HG03159 (cell line): Measurements from ENCODE around the gene C11orf52.

Source experiments
- ATAC-seq: cut with Tn5 transposase; IDR thresholded peaks from one replicate; pipeline ENCODE4 v1.9.1; 2021; ENCODE audit warnings: mild to moderate bottlenecking, moderate library complexity; ENCODE audit not compliant: unreplicated experiment

The C11orf52 gene

DNA sequence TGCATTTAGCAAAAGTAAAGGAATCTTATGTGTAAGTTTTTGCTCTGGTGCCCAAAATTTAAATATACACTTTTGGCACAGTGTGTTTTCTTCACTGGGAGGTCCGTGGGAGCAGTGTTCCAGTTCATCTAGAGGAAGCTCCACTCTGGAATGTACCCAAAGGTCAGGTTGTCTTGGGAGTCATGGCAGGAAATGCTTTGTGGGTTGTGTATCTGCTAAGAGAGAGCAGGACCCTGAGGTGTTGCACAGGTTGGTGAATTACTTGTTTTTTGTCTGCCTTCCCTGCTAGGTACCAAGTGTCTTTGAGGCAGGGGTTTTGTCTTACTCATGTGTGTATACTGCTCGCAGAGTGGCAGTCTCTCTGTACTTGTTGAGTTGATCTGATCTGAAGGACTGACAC lies 55.7 kb downstream of the C11orf52 start:
- ATAC-seq, result no peak

DNA sequence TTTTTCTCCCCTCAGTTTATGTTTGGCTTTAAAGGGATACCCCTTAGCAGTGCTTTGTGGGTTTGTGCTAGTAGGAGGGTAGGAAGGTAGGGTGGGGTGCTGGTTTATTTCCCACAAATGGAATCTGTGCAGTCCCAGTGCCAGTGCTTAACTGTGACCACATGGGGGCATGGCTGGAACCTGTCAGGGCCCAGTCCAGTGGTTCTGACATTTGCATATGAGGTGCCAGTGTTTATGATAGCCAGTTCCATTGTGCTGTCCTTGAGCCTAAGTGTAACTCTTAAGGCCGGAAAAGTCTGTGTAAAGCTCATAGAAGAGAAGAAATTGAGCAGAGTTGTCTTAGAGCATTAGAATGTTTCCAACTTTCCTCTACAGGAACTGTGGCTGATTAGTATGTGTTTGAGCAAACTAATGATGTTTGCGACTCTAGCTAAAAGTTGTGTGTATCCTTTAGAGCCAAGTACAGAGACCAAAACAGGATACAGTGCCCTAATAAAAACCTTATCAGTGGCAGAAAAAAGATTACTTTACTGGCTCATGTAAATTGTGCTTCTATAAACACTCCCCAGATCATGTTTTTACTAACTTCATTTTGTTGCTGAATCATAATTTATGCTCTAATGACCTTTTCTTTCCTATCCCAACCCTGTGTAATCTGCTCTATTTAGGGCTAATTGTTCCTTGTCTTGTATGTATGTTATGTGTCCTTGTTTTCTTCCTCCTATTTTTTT lies 56.5 kb downstream of the C11orf52 start:
- no peak for ATAC-seq

- no peak for ATAC-seq
Measured at GRCh38 chr11:111976119-111976766, 57.5 kb downstream of the C11orf52 start.
